Type B pancreatic cell (in vitro differentiated cells): ENCODE measurements around the gene BRSK1. TPM values are rescaled to one million over a fixed set of nuclear protein-coding genes. Genes with fewer than 3 reads are reported as not detected.

Source experiments
- DNase-seq: peaks from one replicate; pipeline ENCODE4 v3.0.0; 2021; ENCODE audit warnings: mixed read lengths; ENCODE audit not compliant: unreplicated experiment; ENCODE audit errors: extremely low spot score
- H3K27ac Mint-ChIP-seq: 2 replicates; pipeline ENCODE4 v1.8.0; 2021; ENCODE audit warnings: mild to moderate bottlenecking, mixed read lengths
- H3K27me3 Mint-ChIP-seq: 2 replicates; pipeline ENCODE4 v1.8.0; 2021; ENCODE audit warnings: mixed read lengths
- H3K36me3 Mint-ChIP-seq: 2 replicates; pipeline ENCODE4 v1.8.0; 2021; ENCODE audit warnings: mixed read lengths
- H3K4me1 Mint-ChIP-seq: one replicate; pipeline ENCODE4 v1.8.0; 2021; ENCODE audit warnings: mixed read lengths; ENCODE audit not compliant: unreplicated experiment
- H3K4me3 Mint-ChIP-seq: 2 replicates; pipeline ENCODE4 v1.8.0; 2021; ENCODE audit warnings: mild to moderate bottlenecking, mixed read lengths
- H3K9me3 Mint-ChIP-seq: 2 replicates; pipeline ENCODE4 v1.8.0; 2021; ENCODE audit warnings: mixed read lengths
- CTCF ChIP-seq: fragments of 200-600 bp; sonication (generic); conservative IDR thresholded peaks from 2 replicates; pipeline ENCODE4 v1.5.0; 2021; ENCODE audit warnings: antibody characterized with exemption, mild to moderate bottlenecking
- total RNA-seq: library from RNA; stranded (reverse); gene quantifications from 2 replicates; pipeline ENCODE4 v1.2.1, GENCODE V29; 2021; ENCODE audit warnings: low replicate concordance

Gene BRSK1
- total RNA-seq, 1 donor from 2014 or later, result 32.3 TPM

GRCh38 chr19:55251341-55252081 lies 32.3 kb upstream of the BRSK1 start:
- TF ChIP-seq CTCF, result no peak
- Mint-ChIP-seq H3K4me1 (peaks cover 46% of the 10 kb centered on the region), H3K36me3 (no peaks in the 10 kb centered on the region), H3K27me3 (no peaks in the 10 kb centered on the region), H3K9me3 (no peaks in the 10 kb centered on the region), H3K27ac (peak overlapping the region; percentile 92), H3K4me3 (peak overlapping the region; percentile 67)
- DNase-seq, result no peak

GRCh38 chr19:55252760-55253663 lies 30.8 kb upstream of the BRSK1 start:
- Mint-ChIP-seq H3K27me3 (no peaks in the 10 kb centered on the region), H3K4me3 (no peak overlapping the region), H3K4me1 (peaks cover 58% of the 10 kb centered on the region), H3K36me3 (no peaks in the 10 kb centered on the region), H3K9me3 (no peaks in the 10 kb centered on the region), H3K27ac (peak overlapping the region; percentile 48)
- TF ChIP-seq CTCF, result no peak
- DNase-seq, result peak; percentile 62

GRCh38 chr19:55253842-55254624 lies 29.8 kb upstream of the BRSK1 start:
- no peaks in the 10 kb centered on the region for H3K27me3 Mint-ChIP-seq
- TF ChIP-seq CTCF, result no peak
- H3K36me3 Mint-ChIP-seq, result no peaks in the 10 kb centered on the region
- H3K27ac Mint-ChIP-seq, result no peak overlapping the region
- DNase-seq, result no peak
- peaks cover 48% of the 10 kb centered on the region for H3K4me1 Mint-ChIP-seq
- H3K9me3 Mint-ChIP-seq, result no peaks in the 10 kb centered on the region
- H3K4me3 Mint-ChIP-seq, result no peak overlapping the region

GRCh38 chr19:55254625-55254977 lies 29.2 kb upstream of the BRSK1 start:
- peaks cover 51% of the 10 kb centered on the region for H3K4me1 Mint-ChIP-seq
- no peaks in the 10 kb centered on the region for H3K27me3 Mint-ChIP-seq
- H3K27ac Mint-ChIP-seq, result no peak overlapping the region
- TF ChIP-seq CTCF, result no peak
- H3K36me3 Mint-ChIP-seq, result no peaks in the 10 kb centered on the region
- no peak for DNase-seq
- peak overlapping the region; percentile 39 for H3K4me3 Mint-ChIP-seq
- no peaks in the 10 kb centered on the region for H3K9me3 Mint-ChIP-seq

GRCh38 chr19:55255618-55256423 lies 28.0 kb upstream of the BRSK1 start:
- DNase-seq, result no peak
- Mint-ChIP-seq H3K4me3 (peak overlapping the region; percentile 97), H3K4me1 (peaks cover 50% of the 10 kb centered on the region), H3K9me3 (no peaks in the 10 kb centered on the region), H3K27me3 (no peaks in the 10 kb centered on the region), H3K36me3 (no peaks in the 10 kb centered on the region), H3K27ac (peak overlapping the region; percentile 74)
- TF ChIP-seq CTCF, result no peak
